Measurements from ENCODE around the gene SNRPA1. TPM values are rescaled to one million over a fixed set of nuclear protein-coding genes. Genes with fewer than 3 reads are reported as not detected.
"Not testable (repeated sequence)": the region's sequence is repeated elsewhere in the genome, so short reads cannot be mapped to it uniquely, and the experiment has no call there.

Gene SNRPA1
- total RNA-seq, 1 experiment from 2014 or later, result 151 TPM

DNA sequence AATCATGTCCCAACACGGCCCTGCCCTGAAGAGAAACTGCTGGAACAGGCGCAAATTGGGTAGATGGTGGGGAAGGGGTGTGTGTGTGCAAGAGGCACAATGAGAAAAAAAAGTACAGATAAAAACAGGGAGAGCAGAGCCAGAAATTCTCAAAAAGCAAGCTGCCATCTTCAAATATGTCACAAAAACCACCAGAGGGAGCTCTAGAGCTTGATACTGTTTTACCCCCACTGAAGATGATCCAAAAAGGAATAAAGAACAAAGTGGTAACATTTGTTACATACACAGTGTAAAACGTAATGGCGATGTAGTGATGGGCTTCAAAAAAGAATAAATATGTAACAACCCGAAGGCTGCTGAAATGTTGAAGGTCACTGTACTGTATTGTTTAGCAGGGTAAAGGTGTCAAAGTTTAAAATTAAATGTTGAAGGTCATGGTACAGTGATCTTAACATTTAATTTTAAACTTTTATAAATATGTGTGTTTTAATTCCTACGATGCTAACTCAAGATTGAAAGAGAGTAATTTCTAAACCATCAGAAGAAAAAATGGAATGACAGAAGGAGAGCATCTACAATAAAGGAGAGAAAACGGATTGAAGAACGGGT is 6.0 kb downstream of the SNRPA1 start:
- DNase-seq, result peak; percentile 40 to 75
- Histone ChIP-seq H3K27ac (no peak overlapping the region), H3K4me3 (no peak overlapping the region), H3K4me1 (0 out of 2 replicates have a peak, but pooled peaks cover 7% of the 10 kb centered on the region), H3K9me3 (replicated peaks) (no peaks in the 10 kb centered on the region), H3K27me3 (no peaks in the 10 kb centered on the region), H3K36me3 (peaks cover 77% of the 10 kb centered on the region)

DNA sequence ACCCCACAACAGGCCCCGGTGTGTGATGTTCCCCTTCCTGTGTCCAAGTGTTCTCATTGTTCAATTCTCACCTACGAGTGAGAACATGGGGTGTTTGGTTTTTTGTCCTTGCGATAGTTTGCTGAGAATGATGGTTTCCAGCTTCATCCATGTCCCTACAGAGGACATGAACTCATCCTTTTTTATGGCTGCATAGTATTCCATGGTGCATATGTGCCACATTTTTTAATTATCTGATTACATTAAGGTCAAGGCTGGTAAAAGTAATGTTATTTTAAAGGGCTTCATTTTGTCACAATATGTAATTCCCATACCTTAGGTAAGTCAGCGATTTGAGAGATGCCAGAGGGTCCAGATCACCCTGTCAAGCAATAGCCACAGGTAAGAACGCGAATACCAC is 7.7 kb downstream of the SNRPA1 start:
- DNase-seq; H3K27me3 ChIP-seq; H3K27ac ChIP-seq; H3K9me3 ChIP-seq (replicated peaks); H3K4me3 ChIP-seq; H3K4me1 ChIP-seq: not testable (repeated sequence)
- peaks cover 90% of the 10 kb centered on the region for H3K36me3 ChIP-seq

DNA sequence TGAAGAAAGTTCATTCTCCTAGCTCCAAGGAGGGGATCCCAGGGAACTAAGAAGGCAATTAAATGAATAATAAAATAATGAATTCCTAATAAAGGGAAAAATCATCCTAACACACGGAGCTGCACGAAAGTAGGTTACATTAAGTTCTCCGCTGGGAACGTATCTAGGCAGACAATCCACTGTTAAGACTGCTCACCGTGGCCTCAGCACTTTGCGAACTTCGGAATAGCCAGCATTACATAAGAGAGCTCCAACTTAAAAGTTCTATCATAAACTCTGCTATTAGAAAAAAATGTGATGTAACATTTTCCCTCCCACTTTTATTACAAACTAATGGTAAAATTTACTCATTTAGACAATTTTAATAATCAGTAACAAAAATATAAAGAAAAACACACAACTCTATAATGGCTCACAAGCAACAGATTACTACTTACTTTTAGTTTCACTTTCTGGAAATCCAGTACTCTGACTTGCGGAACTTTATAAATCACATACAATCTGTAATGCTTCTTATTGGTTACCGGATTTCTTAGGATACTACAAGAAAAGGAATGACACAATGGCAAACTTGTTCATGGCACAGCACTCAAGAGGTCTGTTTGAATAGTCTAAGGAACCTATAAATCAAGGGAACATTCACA is 8.5 kb downstream of the SNRPA1 start:
- Histone ChIP-seq H3K4me3 (no peak overlapping the region), H3K9me3 (replicated peaks) (no peaks in the 10 kb centered on the region), H3K27ac (no peak overlapping the region), H3K36me3 (peaks cover 90% of the 10 kb centered on the region), H3K27me3 (no peaks in the 10 kb centered on the region), H3K4me1 (no peaks in the 10 kb centered on the region)
- DNase-seq, result no peak

DNA sequence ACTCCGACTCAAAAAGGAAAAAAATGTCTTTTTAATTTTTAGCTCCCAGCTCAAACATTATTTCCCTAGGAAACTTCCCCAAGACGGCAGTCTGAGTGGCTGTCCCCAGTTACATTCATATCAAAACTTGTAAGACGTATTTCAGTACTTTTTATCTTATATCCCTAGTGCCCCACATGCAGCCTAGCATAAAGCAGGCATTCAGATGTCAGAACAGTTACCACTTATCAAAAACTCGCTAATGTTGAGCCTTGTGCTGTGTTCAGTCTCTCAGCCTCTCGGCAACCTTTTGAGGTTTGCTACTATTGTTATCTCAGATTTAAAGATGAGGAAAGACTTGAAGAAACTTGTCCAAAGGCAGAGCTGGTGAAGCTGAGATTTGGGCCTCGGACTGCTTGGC is 11.1 kb downstream of the SNRPA1 start:
- DNase-seq, result no peak
- Histone ChIP-seq H3K36me3 (peaks cover 84% of the 10 kb centered on the region), H3K4me3 (no peak overlapping the region), H3K27ac (no peak overlapping the region), H3K9me3 (replicated peaks) (no peaks in the 10 kb centered on the region), H3K4me1 (peaks cover under 1% of the 10 kb centered on the region; the same call in 1 of the 2 replicates), H3K27me3 (no peaks in the 10 kb centered on the region)

DNA sequence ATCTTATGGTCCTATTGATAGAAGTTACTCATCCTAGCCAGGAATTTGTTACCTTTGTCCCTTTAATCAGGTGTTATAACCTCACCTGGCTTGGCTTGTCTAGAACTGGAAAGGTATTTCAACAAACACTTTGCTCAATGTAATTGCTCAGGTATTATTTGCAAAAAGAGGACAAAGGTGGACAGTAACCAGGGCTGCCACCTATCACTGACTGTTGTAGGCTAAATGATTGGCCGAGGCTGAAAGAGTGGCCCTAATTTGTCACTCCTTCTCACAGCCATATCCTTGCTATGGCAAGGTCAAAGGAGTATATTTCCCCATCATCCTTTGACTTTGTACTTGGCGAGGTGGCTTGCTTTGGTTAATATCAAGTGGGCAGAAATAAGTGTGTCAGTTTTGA is 15.0 kb downstream of the SNRPA1 start:
- peaks cover 12% of the 10 kb centered on the region; the same call in 1 of the 2 replicates for H3K4me1 ChIP-seq
- H3K27me3 ChIP-seq, result no peaks in the 10 kb centered on the region
- H3K9me3 ChIP-seq (replicated peaks), result no peaks in the 10 kb centered on the region
- no peak overlapping the region for H3K27ac ChIP-seq
- peaks cover 52% of the 10 kb centered on the region for H3K36me3 ChIP-seq
- H3K4me3 ChIP-seq, result no peak overlapping the region
- DNase-seq, result no peak

DNA sequence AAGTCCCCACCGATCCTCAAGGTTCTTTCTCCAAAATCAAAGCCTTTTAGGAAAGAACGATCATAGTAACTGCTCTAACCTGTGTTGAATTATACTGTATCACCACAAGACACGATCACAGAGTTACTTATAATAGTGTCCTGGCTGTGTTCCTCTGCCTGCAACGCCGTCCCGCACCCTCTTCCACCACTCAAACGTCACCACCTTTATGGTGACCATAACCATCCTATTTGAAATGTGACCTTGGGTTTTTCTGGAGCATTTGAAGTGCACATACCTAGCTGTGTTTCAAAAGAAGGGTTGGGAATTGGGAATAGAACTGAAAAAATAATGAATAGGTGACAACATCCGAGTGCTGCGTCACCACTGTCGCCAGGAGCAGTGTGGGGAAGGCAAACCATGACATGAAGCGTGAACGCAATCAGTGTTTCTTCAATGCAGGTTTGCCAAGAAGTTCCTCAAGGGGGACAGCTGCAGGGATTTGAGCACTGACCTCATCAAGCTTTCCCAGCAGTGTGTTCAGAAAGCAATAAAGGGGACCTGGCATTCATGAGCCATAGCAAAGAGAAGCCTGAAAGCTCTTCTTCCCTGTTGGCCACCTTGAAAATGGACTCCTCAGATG is 17.0 kb downstream of the SNRPA1 start:
- Histone ChIP-seq H3K4me3 (peak overlapping the region; percentile 76), H3K27me3 (no peaks in the 10 kb centered on the region), H3K36me3 (peaks cover 52% of the 10 kb centered on the region), H3K9me3 (replicated peaks) (no peaks in the 10 kb centered on the region), H3K4me1 (peaks cover 12% of the 10 kb centered on the region; the same call in 1 of the 2 replicates), H3K27ac (peak overlapping the region; percentile 41)
- DNase-seq, result peak; percentile 75 to 88

DNA sequence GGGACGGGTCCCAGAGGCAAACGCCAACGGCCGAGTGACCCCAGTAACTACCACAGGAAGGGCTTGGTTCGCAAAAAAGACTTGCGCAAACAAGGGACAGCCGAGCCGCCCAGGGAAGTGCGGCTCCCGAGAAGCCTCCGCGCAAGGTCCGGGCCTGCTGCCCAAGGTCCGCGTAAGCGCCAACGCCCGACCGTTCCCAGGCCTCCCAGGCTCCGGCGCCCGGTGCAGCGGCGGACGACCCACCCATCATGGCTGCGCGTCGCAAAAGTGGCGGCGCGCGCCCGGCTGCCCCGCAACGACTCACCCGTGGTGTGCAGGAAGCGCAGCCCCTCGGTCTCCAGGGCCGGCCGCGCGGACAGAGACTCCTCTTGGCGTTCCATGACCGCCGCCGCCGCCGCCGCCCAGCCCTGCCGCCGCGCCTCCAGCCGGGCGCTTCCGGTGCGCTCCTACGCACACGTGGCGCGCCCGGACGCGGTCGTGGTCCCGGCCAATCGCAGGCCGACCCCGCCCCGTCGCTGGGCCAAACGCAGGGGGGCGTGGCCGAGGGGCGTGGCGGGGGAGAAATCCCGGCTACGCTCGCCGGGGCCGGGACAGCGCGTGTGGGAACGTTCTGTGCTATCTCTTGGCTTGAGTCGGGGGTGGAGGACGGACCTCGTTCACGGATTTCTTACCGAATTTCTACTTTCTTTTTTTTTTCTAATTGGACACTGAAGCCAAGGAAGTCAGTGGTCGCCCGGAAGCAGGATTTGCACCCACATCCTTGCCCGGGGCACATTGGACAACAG is 17.8 kb downstream of the SNRPA1 start, which contains the start of gene SELENOS:
SELENOS (minus strand) TSS at position 448 of the 785 bp plus-strand sequence; CDS start at position 380, 68 bp downstream.
- Histone ChIP-seq H3K4me1 (peaks cover 12% of the 10 kb centered on the region; the same call in 1 of the 2 replicates), H3K4me3 (peak within 1 kb of the TSS; percentile 76), H3K27ac (peak within 1 kb of the TSS; percentile 41), H3K36me3 (peaks cover 52% of the 10 kb centered on the region), H3K9me3 (replicated peaks) (no peaks in the 10 kb centered on the region), H3K27me3 (no peaks in the 10 kb centered on the region)
- DNase-seq, result peak; percentile 87 to 94

DNA sequence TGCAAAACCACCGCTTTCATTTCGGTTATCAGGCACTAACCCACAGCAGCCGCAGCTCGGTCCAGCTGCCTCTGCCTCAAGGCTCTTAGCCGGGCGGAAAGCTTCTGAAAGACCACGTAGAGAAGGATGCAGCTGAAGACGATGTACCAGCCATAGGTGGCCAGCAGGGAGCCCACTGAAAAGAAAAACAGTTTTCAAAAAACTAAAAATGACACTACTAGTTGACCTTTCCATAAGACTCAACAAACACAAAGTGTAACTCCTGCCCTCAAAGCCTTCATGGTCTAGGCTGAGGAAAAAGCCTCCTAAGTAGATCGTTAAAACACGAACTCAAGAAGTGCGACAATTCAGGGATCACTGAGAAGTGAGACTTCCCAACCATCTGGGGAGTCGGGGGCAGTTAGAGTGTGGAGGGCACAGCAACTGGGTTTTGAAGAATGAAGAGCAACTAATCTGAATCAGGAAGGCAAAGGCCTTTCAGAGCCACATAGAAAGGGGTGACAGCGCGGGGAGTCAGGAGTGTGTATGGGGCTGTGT is 18.5 kb downstream of the SNRPA1 start:
- peak in 1 of 2 experiments; percentile 62 for DNase-seq
- Histone ChIP-seq H3K4me3 (peak overlapping the region; percentile 76), H3K9me3 (replicated peaks) (no peaks in the 10 kb centered on the region), H3K27me3 (no peaks in the 10 kb centered on the region), H3K4me1 (peaks cover 12% of the 10 kb centered on the region; the same call in 1 of the 2 replicates), H3K27ac (peak overlapping the region; percentile 33), H3K36me3 (peaks cover 53% of the 10 kb centered on the region)

DNA sequence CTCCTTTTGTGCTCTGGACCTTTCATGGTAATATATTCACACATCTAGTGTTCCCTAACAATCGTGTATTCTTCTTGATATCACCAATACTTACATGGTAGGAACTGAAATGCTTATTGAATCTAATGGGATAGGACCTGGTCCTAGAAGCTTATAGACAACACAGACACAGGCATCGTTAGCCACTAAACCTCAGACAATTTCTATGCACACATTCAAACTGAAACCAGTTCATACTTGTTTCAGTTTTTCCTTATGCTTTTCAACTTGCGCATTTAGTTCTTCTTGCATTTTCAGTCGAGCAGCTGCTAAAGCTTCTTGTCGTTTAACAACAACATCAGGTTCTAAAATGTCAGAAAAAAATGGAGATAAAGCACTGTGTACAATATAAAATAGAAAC is 20.0 kb downstream of the SNRPA1 start:
- Histone ChIP-seq H3K4me3 (no peak overlapping the region), H3K9me3 (replicated peaks) (no peaks in the 10 kb centered on the region), H3K27ac (no peak overlapping the region), H3K36me3 (peaks cover 58% of the 10 kb centered on the region), H3K4me1 (peaks cover 12% of the 10 kb centered on the region; the same call in 1 of the 2 replicates), H3K27me3 (no peaks in the 10 kb centered on the region)
- no peak for DNase-seq

DNA sequence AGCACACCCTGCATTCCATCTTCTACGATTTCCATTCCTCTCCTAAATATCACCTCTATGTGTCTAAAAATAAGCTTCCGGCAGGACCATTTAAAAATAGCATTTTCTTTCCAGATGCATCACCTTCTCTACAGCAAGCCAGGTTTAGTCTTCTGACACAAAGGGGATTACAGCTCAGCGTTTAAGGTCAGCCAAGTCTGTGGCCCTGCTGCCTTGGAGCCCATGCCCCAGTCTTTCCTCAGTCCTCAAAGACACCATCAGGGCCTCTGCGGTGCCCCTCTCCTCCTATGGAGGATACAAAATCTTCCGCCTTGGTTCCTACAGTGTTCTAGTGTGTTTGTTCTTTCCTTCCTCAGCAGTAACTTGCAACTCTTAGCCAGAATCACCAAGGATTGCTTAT is 21.5 kb downstream of the SNRPA1 start:
- Histone ChIP-seq H3K9me3 (replicated peaks) (no peaks in the 10 kb centered on the region), H3K4me1 (peaks cover 7% of the 10 kb centered on the region; the same call in 1 of the 2 replicates), H3K27me3 (no peaks in the 10 kb centered on the region), H3K36me3 (peaks cover 54% of the 10 kb centered on the region), H3K4me3 (no peak overlapping the region), H3K27ac (no peak overlapping the region)
- no peak for DNase-seq

DNA sequence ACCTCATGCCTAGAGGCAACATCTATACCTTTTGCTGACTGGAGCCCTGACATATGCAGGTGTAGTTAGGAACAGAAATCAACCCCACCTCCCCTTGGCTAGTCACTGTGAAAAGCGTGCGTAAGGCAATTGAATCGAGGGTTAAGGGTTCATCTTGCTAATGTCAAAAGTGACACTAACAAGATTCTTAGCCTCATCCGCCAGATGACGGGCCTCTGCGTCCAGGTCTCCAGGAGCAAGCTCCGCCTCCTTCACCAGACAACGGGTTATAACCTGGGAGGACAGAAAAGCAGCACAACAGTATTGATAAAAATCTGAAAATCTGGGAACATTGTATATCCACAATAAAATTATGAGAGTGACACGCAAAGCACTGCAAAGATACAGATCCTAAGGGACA is 22.5 kb downstream of the SNRPA1 start:
- H3K36me3 ChIP-seq, result peaks cover 54% of the 10 kb centered on the region
- no peak overlapping the region for H3K4me3 ChIP-seq
- H3K4me1 ChIP-seq, result no peaks in the 10 kb centered on the region
- H3K9me3 ChIP-seq (replicated peaks), result no peaks in the 10 kb centered on the region
- no peaks in the 10 kb centered on the region for H3K27me3 ChIP-seq
- no peak for DNase-seq
- H3K27ac ChIP-seq, result no peak overlapping the region

DNA sequence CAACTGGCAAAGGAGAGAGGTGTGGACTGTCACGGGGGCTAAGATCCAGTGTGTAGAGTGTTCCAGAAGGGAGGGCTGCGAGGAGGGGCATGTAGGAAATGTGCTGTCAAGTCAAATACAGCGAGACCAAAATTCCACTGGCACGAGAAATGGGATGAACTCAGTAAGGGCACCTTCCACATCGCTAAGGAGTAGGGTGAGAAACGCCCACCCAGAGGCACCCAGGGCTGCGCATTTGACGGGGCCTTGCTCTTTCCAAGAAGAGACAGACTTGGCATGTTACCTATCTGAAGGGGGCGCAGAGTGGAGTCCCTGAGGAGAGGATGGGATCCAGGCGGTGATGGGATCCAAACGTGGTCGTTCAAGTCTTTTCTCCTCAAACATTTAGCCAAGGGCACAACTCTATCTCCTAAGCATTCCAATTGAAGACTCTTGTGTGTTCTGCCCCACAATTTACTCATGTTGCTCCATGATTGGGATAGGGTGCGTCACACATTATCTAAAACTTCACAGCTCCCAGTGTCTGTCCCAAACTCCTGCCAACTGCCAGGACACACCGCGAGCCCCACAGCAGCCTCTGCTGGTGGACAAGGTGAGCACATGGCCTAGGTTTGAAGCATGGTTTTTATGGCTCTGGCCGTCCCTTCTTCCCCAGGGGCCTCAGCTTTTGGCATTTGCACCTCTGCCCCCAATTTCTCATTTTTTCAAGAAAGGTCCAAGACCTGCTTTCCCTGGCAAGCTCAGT is 25.4 kb downstream of the SNRPA1 start:
- Histone ChIP-seq H3K27me3 (no peaks in the 10 kb centered on the region), H3K27ac (no peak overlapping the region), H3K36me3 (peaks cover 47% of the 10 kb centered on the region), H3K4me1 (peaks cover 8% of the 10 kb centered on the region), H3K9me3 (replicated peaks) (no peaks in the 10 kb centered on the region), H3K4me3 (no peak overlapping the region)
- DNase-seq, result no peak

DNA sequence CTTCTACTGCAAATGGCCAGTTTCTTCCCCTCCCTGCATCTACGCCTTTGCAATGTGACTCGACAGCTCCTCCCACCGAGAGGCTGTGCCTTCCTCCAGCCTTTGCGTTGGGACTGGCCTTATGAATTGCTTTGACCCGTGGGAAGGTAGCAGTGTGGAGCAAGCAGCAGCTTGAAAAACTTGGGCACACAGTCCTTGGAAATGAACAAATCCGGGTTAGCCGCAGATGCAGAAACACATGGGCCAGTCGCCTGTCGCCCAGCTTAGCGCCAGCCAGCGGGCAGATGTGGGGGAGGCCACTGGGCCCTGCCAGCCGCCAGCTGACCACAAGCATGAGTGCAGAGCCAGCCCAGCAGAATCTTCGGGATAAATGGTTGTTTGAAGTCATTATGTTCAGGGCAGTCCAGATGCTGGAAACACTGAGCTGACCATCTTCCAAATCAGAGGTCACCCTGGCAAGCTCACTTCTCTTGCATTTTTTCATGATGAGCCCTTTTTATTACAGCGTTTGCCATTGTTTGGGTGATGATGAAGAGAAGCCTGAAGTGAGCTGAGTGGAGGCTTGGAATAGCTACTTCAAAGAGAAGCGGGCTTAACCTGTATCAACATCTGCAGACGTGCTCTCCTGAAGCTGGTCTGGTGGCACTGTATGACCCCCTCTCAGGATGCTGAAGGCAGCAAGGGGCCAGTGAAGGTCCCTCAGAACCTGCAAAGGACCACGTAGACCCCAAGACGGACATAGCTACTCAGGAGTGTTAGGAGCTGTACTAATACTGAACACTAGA is 27.5 kb downstream of the SNRPA1 start:
- Histone ChIP-seq H3K27me3 (no peaks in the 10 kb centered on the region), H3K9me3 (replicated peaks) (no peaks in the 10 kb centered on the region), H3K4me1 (peaks cover 8% of the 10 kb centered on the region), H3K36me3 (peaks cover 25% of the 10 kb centered on the region), H3K27ac (no peak overlapping the region), H3K4me3 (no peak overlapping the region)
- DNase-seq, result no peak
